Prostate gland (tissue), 2 donors: ENCODE measurements around the gene MRPS9. TPM values are rescaled to one million over a fixed set of nuclear protein-coding genes. Genes with fewer than 3 reads are reported as not detected.

Experiments
- total RNA-seq, 2 donors: library from RNA; depleted of rRNA; stranded (reverse); fragments of >200 nt; gene quantifications; one replicate each; pipeline ENCODE4 v1.1.0, GENCODE V29; 2016

MRPS9 gene
- total RNA-seq, 2 donors from 2014 or later, result 18.1 to 24.9 TPM

Other genes starting within 250 kb of the MRPS9 start
- gene POU3F3, start 184.0 kb upstream of the MRPS9 start, total RNA-seq, result 1 to 10 TPM in 1 of 2 donors, not detected in 1; 2.2 TPM
- gene GPR45, start 203.7 kb downstream of the MRPS9 start, total RNA-seq, result not detected